B cell (primary cell): Measurements from ENCODE around the gene LRIT3.

Source experiments
- CTCF ChIP-seq: fragments of 200-600 bp; IDR thresholded peaks from one replicate; pipeline ENCODE4 v1.8.0; 2022; ENCODE audit warnings: antibody characterized with exemption, mild to moderate bottlenecking
- EZH2 ChIP-seq: IDR thresholded peaks from 2 replicates; pipeline ENCODE4 v1.6.1; 2012; ENCODE audit warnings: borderline replicate concordance, low read depth, mild to moderate bottlenecking, moderate library complexity, low read length; ENCODE audit not compliant: insufficient read depth, poor library complexity, severe bottlenecking

GRCh38 chr4:109861916-109862511, 14.1 kb downstream of the LRIT3 start:
- TF ChIP-seq CTCF (no peak), EZH2 (no peak)
